ENCODE data around the gene TRMT112.

- no peak for TF ChIP-seq CTCF (conservative IDR thresholded peaks at IDR 0.05 in 1 of 2, IDR thresholded peaks at IDR 0.05 in 1 of 2; ENCODE audit: extremely low read depth in 1 of 2, insufficient read depth in 1 of 2, low read depth in 1 of 2, low read length in 2 of 2)
- no peak for TF ChIP-seq EZH2 (IDR thresholded peaks at IDR 0.05; ENCODE audit: borderline replicate concordance, low read length)
Measured at GRCh38 chr11:64291262-64291751, 26.1 kb downstream of the TRMT112 start, which contains the start of gene KCNK4.
